ENCODE results near the gene CCDC127. TPM values are rescaled to one million over a fixed set of nuclear protein-coding genes. Genes with fewer than 3 reads are reported as not detected.

CCDC127 gene
- total RNA-seq, 1 donor from 2014 or later = 6.4 TPM

- DNase-seq = no peak
- Mint-ChIP-seq H3K27ac (no peak overlapping the region), H3K4me1 (no peaks in the 10 kb centered on the region), H3K36me3 (ENCODE audit: low read depth) (no peaks in the 10 kb centered on the region), H3K27me3 (peaks cover 5% of the 10 kb centered on the region), H3K9me3 (peaks cover 2% of the 10 kb centered on the region), H3K4me3 (no peak overlapping the region)
- no peak for ATAC-seq (ENCODE audit: low read depth)
- TF ChIP-seq, protein P1, sequence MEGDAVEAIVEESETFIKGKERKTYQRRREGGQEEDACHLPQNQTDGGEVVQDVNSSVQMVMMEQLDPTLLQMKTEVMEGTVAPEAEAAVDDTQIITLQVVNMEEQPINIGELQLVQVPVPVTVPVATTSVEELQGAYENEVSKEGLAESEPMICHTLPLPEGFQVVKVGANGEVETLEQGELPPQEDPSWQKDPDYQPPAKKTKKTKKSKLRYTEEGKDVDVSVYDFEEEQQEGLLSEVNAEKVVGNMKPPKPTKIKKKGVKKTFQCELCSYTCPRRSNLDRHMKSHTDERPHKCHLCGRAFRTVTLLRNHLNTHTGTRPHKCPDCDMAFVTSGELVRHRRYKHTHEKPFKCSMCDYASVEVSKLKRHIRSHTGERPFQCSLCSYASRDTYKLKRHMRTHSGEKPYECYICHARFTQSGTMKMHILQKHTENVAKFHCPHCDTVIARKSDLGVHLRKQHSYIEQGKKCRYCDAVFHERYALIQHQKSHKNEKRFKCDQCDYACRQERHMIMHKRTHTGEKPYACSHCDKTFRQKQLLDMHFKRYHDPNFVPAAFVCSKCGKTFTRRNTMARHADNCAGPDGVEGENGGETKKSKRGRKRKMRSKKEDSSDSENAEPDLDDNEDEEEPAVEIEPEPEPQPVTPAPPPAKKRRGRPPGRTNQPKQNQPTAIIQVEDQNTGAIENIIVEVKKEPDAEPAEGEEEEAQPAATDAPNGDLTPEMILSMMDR (IDR thresholded peaks at IDR 0.05) = no peak
- intact Hi-C loops (cut with micrococcal nuclease) = no loop called here
- POLR2A ChIA-PET = no interaction called here
- CTCF ChIA-PET = no interaction called here
These were observed 64.7 kb downstream of the CCDC127 start for GRCh38 chr5:153256-153655.

DNA sequence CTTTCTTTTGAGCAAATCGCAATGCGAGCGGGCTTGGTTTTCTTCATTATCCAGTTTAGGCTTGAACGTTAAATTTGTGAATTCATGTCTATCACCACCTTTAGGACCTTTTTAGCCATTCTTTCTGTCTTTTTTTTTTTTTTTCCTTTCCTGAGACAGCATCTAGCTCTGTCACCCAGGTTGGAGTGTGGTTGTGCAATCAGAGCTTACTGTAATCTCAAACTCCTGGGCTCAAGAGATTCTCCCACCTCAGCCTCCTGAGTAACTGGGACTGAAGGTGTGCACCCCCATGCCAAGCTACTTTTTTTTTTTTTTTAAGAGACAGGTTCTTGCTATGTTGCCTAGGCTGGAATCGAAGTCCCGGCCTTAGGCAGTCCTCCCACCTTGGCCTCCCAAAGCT lies 65.9 kb downstream of the CCDC127 start:
- TF ChIP-seq, protein P1 (IDR thresholded peaks at IDR 0.05) = no peak
- peaks cover 13% of the 10 kb centered on the region for H3K9me3 Mint-ChIP-seq
- H3K4me3 Mint-ChIP-seq = no peak overlapping the region
- peaks cover 2% of the 10 kb centered on the region for H3K27me3 Mint-ChIP-seq
- intact Hi-C loops (cut with micrococcal nuclease) = no loop called here
- DNase-seq (no peak), ATAC-seq (ENCODE audit: low read depth) (no peak)
- H3K27ac Mint-ChIP-seq = no peak overlapping the region
- ChIA-PET CTCF (no interaction called here), POLR2A (no interaction called here)
- H3K36me3 Mint-ChIP-seq (ENCODE audit: low read depth) = no peaks in the 10 kb centered on the region
- no peaks in the 10 kb centered on the region for H3K4me1 Mint-ChIP-seq

- Mint-ChIP-seq H3K9me3 (peaks cover 17% of the 10 kb centered on the region), H3K36me3 (ENCODE audit: low read depth) (no peaks in the 10 kb centered on the region), H3K27ac (no peak overlapping the region), H3K27me3 (peaks cover under 1% of the 10 kb centered on the region), H3K4me1 (no peaks in the 10 kb centered on the region), H3K4me3 (no peak overlapping the region)
- ATAC-seq (ENCODE audit: low read depth) = no peak
- intact Hi-C loops (cut with micrococcal nuclease) = no loop called here
- ChIA-PET CTCF (no interaction called here), POLR2A (no interaction called here)
- TF ChIP-seq, protein P1 (IDR thresholded peaks at IDR 0.05) = no peak
- no peak for DNase-seq
These were observed 67.2 kb downstream of the CCDC127 start for GRCh38 chr5:150746-151145.

DNA sequence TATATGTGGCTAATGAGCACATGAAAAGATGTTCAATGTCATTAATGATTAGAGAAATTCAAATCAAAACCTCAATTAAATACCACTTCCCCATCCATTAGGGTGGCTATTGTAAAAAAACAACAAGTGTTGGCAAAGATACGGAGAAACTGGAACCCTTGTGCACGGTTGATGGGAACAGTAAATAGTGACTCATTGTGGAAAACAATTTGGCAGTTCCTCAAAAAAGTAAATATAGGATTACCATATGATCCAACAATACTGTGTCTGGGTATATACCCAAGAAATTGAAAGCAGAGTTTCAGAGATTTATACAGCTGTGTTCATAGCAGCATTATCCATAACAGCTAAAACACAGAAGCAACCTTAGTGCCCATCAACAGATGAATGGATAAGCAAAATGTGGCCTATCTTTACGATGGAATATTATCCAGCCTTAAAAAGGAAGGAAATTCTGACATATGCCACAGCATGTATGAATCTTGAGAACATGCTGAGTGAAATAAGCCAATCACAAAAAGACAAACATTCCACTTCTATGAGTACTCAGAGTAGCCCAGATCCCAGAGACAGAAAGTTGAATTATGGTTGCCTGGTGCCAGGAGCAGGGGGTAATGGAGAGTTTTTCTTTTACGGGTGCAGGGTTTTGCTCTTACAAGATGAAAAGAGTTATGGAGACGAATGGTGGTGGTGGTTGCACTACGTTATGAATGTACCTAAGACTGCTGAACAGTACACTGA lies 68.0 kb downstream of the CCDC127 start:
- Mint-ChIP-seq H3K4me1 (no peaks in the 10 kb centered on the region), H3K36me3 (ENCODE audit: low read depth) (no peaks in the 10 kb centered on the region), H3K4me3 (no peak overlapping the region), H3K27ac (no peak overlapping the region), H3K9me3 (peaks cover 17% of the 10 kb centered on the region), H3K27me3 (no peaks in the 10 kb centered on the region)
- ChIA-PET POLR2A (no interaction called here), CTCF (no interaction called here)
- DNase-seq (no peak), ATAC-seq (ENCODE audit: low read depth) (no peak)
- intact Hi-C loops (cut with micrococcal nuclease) = no loop called here
- TF ChIP-seq, protein P1 (IDR thresholded peaks at IDR 0.05) = no peak

DNA sequence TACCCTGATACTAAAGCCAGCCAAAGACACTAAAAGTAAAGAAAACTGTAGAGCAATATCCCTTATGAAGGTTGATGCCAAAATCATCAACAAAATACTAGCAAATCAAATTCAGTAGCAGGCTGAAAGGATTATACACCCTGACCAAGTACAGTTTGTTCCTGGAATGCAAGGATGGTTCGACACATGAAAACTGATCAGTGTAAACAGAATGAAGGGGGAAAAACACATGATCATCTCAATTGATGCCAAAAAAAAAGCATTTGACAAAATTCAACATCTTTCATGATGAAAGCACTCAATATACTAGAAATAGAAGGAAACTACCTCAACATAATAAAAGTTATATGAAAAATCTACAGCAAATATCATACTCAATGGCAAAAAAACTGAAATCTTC lies 70.2 kb downstream of the CCDC127 start:
- Mint-ChIP-seq H3K27me3 (peaks cover 6% of the 10 kb centered on the region), H3K36me3 (ENCODE audit: low read depth) (no peaks in the 10 kb centered on the region), H3K4me1 (no peaks in the 10 kb centered on the region), H3K4me3 (no peak overlapping the region), H3K27ac (no peak overlapping the region), H3K9me3 (peaks cover 17% of the 10 kb centered on the region)
- ChIA-PET CTCF (no interaction called here), POLR2A (no interaction called here)
- no peak for DNase-seq
- ATAC-seq (ENCODE audit: low read depth) = no peak
- TF ChIP-seq, protein P1 (IDR thresholded peaks at IDR 0.05) = no peak
- intact Hi-C loops (cut with micrococcal nuclease) = no loop called here

Other genes starting within 250 kb of the CCDC127 start
- not detected in 2 replicates for gene PLEKHG4B, start 126.0 kb downstream of the CCDC127 start, total RNA-seq
- gene LRRC14B, start 26.7 kb downstream of the CCDC127 start, total RNA-seq = not detected in 2 replicates
- gene SDHA, start 167 bp upstream of the CCDC127 start, total RNA-seq = 90.5 and 95.7 TPM in 2 replicates
- gene PDCD6, start 53.5 kb upstream of the CCDC127 start, total RNA-seq = 113 and 116 TPM in 2 replicates
- 5.1 and 6.1 TPM in 2 replicates for gene AHRR, start 103.6 kb upstream of the CCDC127 start, total RNA-seq
- 75.9 and 79.6 TPM in 2 replicates for gene EXOC3, start 225.0 kb upstream of the CCDC127 start, total RNA-seq